H1 (cell line): ENCODE measurements around the gene POLR2A. TPM values are rescaled to one million over a fixed set of nuclear protein-coding genes. Genes with fewer than 3 reads are reported as not detected.
"Not testable (repeated sequence)": the region's sequence is repeated elsewhere in the genome, so short reads cannot be mapped to it uniquely, and the experiment has no call there.

ENCODE experiments used
- CTCF ChIA-PET: fragments of 300-600 bp; sonication (Branson Sonifier 250); formaldehyde crosslinking; loops from one replicate; lab custom pipeline; 2021; ENCODE audit not compliant: partially characterized antibody; lab: Charles Lee
- POLR2A ChIA-PET: fragments of 300-600 bp; sonication (Branson Sonifier 250); formaldehyde crosslinking; loops from one replicate; lab custom pipeline; 2021; ENCODE audit warnings: inconsistent platforms; ENCODE audit not compliant: partially characterized antibody; lab: Charles Lee
- DNase-seq, 2 experiments: peaks; one replicate each; pipeline versions ENCODE4 v3.0.0 to v3.0.0-alpha.2; 2010 to 2022; ENCODE audit warnings: low spot score in 2 of 2, low read depth in 1 of 2, mixed read lengths in 1 of 2
- FAIRE-seq: peaks from 2 replicates; lab custom pipeline; 2011; peaks lifted over from hg19 to GRCh38; lab: Jason Lieb, UNC
- H2AFZ ChIP-seq: 2 replicates; pipeline ENCODE4 v1.8.1; 2012; ENCODE audit warnings: low read length, inconsistent platforms
- H2AK5ac ChIP-seq: 2 replicates; pipeline ENCODE4 v1.6.1; 2013; ENCODE audit warnings: low read depth, low read length
- H2BK120ac ChIP-seq: replicated peaks from 2 replicates; pipeline ENCODE3; 2013; ENCODE audit warnings: low read depth, low read length, inconsistent platforms
- H2BK12ac ChIP-seq: 2 replicates; pipeline ENCODE4 v1.6.1; 2013; ENCODE audit warnings: low read depth, low read length
- H2BK15ac ChIP-seq: 2 replicates; pipeline ENCODE4 v1.6.1; 2013; ENCODE audit warnings: low read length
- H2BK20ac ChIP-seq: 2 replicates; pipeline ENCODE4 v1.6.1; 2013; ENCODE audit warnings: low read length
- H2BK5ac ChIP-seq: 2 replicates; pipeline ENCODE4 v1.6.1; 2013; ENCODE audit warnings: low read depth, low read length
- H3K14ac ChIP-seq: 2 replicates; pipeline ENCODE4 v1.6.1; 2013; ENCODE audit warnings: inconsistent platforms; ENCODE audit not compliant: insufficient read length
- H3K18ac ChIP-seq: 2 replicates; pipeline ENCODE4 v1.6.1; 2013; ENCODE audit warnings: low read length; ENCODE audit errors: extremely low read depth
- H3K23ac ChIP-seq: 2 replicates; pipeline ENCODE4 v1.6.1; 2013; ENCODE audit warnings: inconsistent platforms; ENCODE audit not compliant: insufficient read length
- H3K23me2 ChIP-seq: 2 replicates; pipeline ENCODE4 v1.6.1; 2013; ENCODE audit warnings: low read depth, low read length
- H3K27ac ChIP-seq: 2 replicates; pipeline ENCODE4 v1.6.1; 2011; ENCODE audit warnings: low read depth, low read length, inconsistent platforms
- H3K27me3 ChIP-seq, 4 experiments: replicated peaks in 1 of 4; 1 replicate in 1 of 4; 2 replicates in 3 of 4; pipeline versions ENCODE4 v1.6.1 to v1.8.1; 2011 to 2013; ENCODE audit warnings: low read length in 3 of 4, mild to moderate bottlenecking in 3 of 4, inconsistent platforms in 2 of 4, mixed read lengths in 2 of 4, moderate library complexity in 1 of 4; ENCODE audit not compliant: control insufficient read depth in 3 of 4, insufficient read depth in 3 of 4; ENCODE audit errors: extremely low read depth in 1 of 4
- H3K36me3 ChIP-seq, 4 experiments: 2 replicates each; pipeline versions ENCODE4 v1.6.1 to v1.8.1; 2011 to 2013; ENCODE audit warnings: mild to moderate bottlenecking in 4 of 4, low read length in 3 of 4, moderate library complexity in 2 of 4, control low read depth in 1 of 4, inconsistent platforms in 1 of 4; ENCODE audit not compliant: insufficient read depth in 4 of 4, control insufficient read depth in 2 of 4
- H3K4ac ChIP-seq: replicated peaks from 2 replicates; pipeline ENCODE3; 2013; ENCODE audit warnings: low read length, low read depth, mixed read lengths, inconsistent platforms; ENCODE audit not compliant: insufficient read length
- H3K4me1 ChIP-seq, 4 experiments: replicated peaks in 1 of 4; 1 replicate in 1 of 4; 2 replicates in 3 of 4; pipeline versions ENCODE4 v1.6.1 to v1.8.1; 2011 to 2013; ENCODE audit warnings: low read length in 3 of 4, inconsistent platforms in 2 of 4, mixed read lengths in 1 of 4; ENCODE audit not compliant: insufficient read depth in 4 of 4, control insufficient read depth in 3 of 4
- H3K4me2 ChIP-seq, 2 experiments: 2 replicates each; pipeline versions ENCODE4 v1.6.1 to v1.8.1; 2011 to 2013; ENCODE audit warnings: low read depth in 2 of 2, low read length in 2 of 2, control low read depth in 1 of 2, inconsistent platforms in 1 of 2, mild to moderate bottlenecking in 1 of 2; ENCODE audit not compliant: insufficient read depth in 1 of 2
- H3K4me3 ChIP-seq, 4 experiments: fragments of 200-600, 300-600 bp in 1 of 4; sonication (generic), shearing (Covaris generic), sonication (Bioruptor Twin) in 1 of 4; 2 replicates each; pipeline versions ENCODE4 v1.5.1 to v1.8.1; 2011 to 2016; ENCODE audit warnings: low read length in 4 of 4, low read depth in 3 of 4, control low read depth in 2 of 4, inconsistent platforms in 2 of 4, mild to moderate bottlenecking in 2 of 4, mixed read lengths in 1 of 4, moderate library complexity in 1 of 4; ENCODE audit not compliant: insufficient read depth in 2 of 4; ENCODE audit errors: extremely low read depth in 1 of 4
- H3K56ac ChIP-seq: replicated peaks from 2 replicates; pipeline ENCODE3; 2013; ENCODE audit warnings: low read depth, mild to moderate bottlenecking, mixed read lengths, low read length, inconsistent platforms; ENCODE audit not compliant: insufficient read length
- H3K79me1 ChIP-seq: 2 replicates; pipeline ENCODE4 v1.6.1; 2013; ENCODE audit warnings: low read depth, low read length, control low read depth
- H3K79me2 ChIP-seq, 2 experiments: 2 replicates each; pipeline versions ENCODE4 v1.6.1 to v1.8.1; 2012 to 2013; ENCODE audit warnings: low read length in 2 of 2, mild to moderate bottlenecking in 2 of 2, inconsistent platforms in 1 of 2; ENCODE audit not compliant: insufficient read depth in 2 of 2, control insufficient read depth in 1 of 2
- H3K9ac ChIP-seq, 4 experiments: replicated peaks in 1 of 4; 1 replicate in 1 of 4; 2 replicates in 3 of 4; pipeline versions ENCODE4 v1.6.1 to v1.8.1; 2011 to 2013; ENCODE audit warnings: low read depth in 3 of 4, low read length in 3 of 4, control low read depth in 2 of 4, mild to moderate bottlenecking in 2 of 4, moderate library complexity in 2 of 4, inconsistent platforms in 1 of 4; ENCODE audit errors: extremely low read depth in 1 of 4
- H3K9me3 ChIP-seq, 2 experiments: 2 replicates each; pipeline versions ENCODE4 v1.6.1 to v1.8.1; 2012 to 2013; ENCODE audit warnings: mild to moderate bottlenecking in 2 of 2, moderate library complexity in 2 of 2, control low read depth in 1 of 2, inconsistent platforms in 1 of 2, low read depth in 1 of 2, low read length in 1 of 2, mixed read lengths in 1 of 2; ENCODE audit not compliant: insufficient read depth in 2 of 2
- H4K20me1 ChIP-seq, 2 experiments: replicated peaks in 1 of 2; 2 replicates each; pipeline versions ENCODE3 to v1.8.1; 2011 to 2013; ENCODE audit warnings: inconsistent platforms in 2 of 2, low read length in 2 of 2, mild to moderate bottlenecking in 1 of 2; ENCODE audit not compliant: insufficient read depth in 2 of 2, control insufficient read depth in 1 of 2
- H4K5ac ChIP-seq: 2 replicates; pipeline ENCODE4 v1.6.1; 2013; ENCODE audit warnings: low read length, low read depth, mixed read lengths, inconsistent platforms; ENCODE audit not compliant: insufficient read length
- H4K8ac ChIP-seq: 2 replicates; pipeline ENCODE4 v1.8.0; 2013; ENCODE audit warnings: mild to moderate bottlenecking, moderate library complexity, low read length, inconsistent platforms; ENCODE audit not compliant: insufficient read depth; ENCODE audit errors: extremely low read depth
- H4K91ac ChIP-seq: replicated peaks from 2 replicates; pipeline ENCODE3; 2013; ENCODE audit warnings: low read length, mixed read lengths, inconsistent platforms; ENCODE audit not compliant: insufficient read length
- WGBS, 2 experiments: shearing (Covaris generic) in 1 of 2; methylation state at CpG; one replicate each; pipeline versions ENCODE4 v1.1.6 to v1.1.7; 2013 to 2015; ENCODE audit warnings: low lambda C conversion rate in 2 of 2, mixed read lengths in 2 of 2, inconsistent platforms in 1 of 2, low coverage in 1 of 2, missing lambda C conversion rate in 1 of 2; ENCODE audit not compliant: insufficient replicate concordance in 2 of 2, insufficient coverage in 1 of 2, insufficient read length in 1 of 2; ENCODE audit errors: extremely low coverage in 1 of 2, missing lambda C conversion rate in 1 of 2; 5-methylcytosine and 5-hydroxymethylcytosine counted together
- polyA plus RNA-seq, 7 experiments: library from polyadenylated mRNA; depleted of rRNA in 3 of 7; stranded (reverse) in 5 of 7; unstranded in 2 of 7; fragments of >200 nt in 5 of 7; fragments of 200-250 nt in 2 of 7; gene quantifications; 1 replicate in 5 of 7; 2 replicates in 1 of 7; 4 replicates in 1 of 7; pipeline versions ENCODE4 v1.2.1 to v1.2.3, GENCODE V29; 2011 to 2013; ENCODE audit warnings: missing spikeins in 2 of 7, mixed read lengths in 2 of 7
- total RNA-seq: library from RNA; stranded (reverse); fragmentation: NEBNext Ultra II Directional; extraction: Animal tissue kit (Norgen Biotek cat#: 25700); gene quantifications from 2 replicates; pipeline ENCODE4 v1.2.1, GENCODE V29; 2021

POLR2A gene
- total and polyA plus RNA-seq, 2 of the 8 experiments (the other 6 are each of a cell fraction or from before 2014, with no cell fraction given), result 26.8 to 150 TPM

GRCh38 chr17:7469843-7470242 lies 14.3 kb upstream of the POLR2A start:
- H2BK12ac ChIP-seq, H3K79me2 ChIP-seq, H2BK5ac ChIP-seq, H3K79me1 ChIP-seq, H3K18ac ChIP-seq, H3K27me3 ChIP-seq, H4K5ac ChIP-seq, H3K9me3 ChIP-seq, H2BK20ac ChIP-seq, FAIRE-seq, H3K27ac ChIP-seq, H3K9ac ChIP-seq, H3K4me2 ChIP-seq, H2BK120ac ChIP-seq, H3K56ac ChIP-seq, H3K14ac ChIP-seq, H3K23ac ChIP-seq, H3K23me2 ChIP-seq, H3K36me3 ChIP-seq, DNase-seq, H4K91ac ChIP-seq, H2BK15ac ChIP-seq, H4K8ac ChIP-seq, H3K4ac ChIP-seq, H3K4me1 ChIP-seq, H2AK5ac ChIP-seq, H3K4me3 ChIP-seq, H2AFZ ChIP-seq, H4K20me1 ChIP-seq: not testable (repeated sequence)
- ChIA-PET CTCF (interaction anchor here (2.1 kb wide), 1 partner anchor 91 kb away, joined by 6 read pairs; no protein-coding TSS in a partner anchor), POLR2A (interaction anchor here (1.2 to 13.8 kb wide), 5 partner anchors 9 to 62 kb away, joined by 3 to 200 read pairs (median 6); partner anchors contain the start of genes NLGN2, POLR2A, SLC35G6 and ZBTB4)
- 93% methylated on average over 12 of the region's 12 CpGs; no CpG with 5 or more reads in 1 of the 2 experiments for WGBS, 2 experiments

- not testable (repeated sequence) for H3K23me2 ChIP-seq, H4K5ac ChIP-seq, H3K23ac ChIP-seq, H3K4me1 ChIP-seq, H2BK15ac ChIP-seq, H3K4me3 ChIP-seq, H3K79me1 ChIP-seq, H4K20me1 ChIP-seq, H3K14ac ChIP-seq, H3K4ac ChIP-seq, H3K4me2 ChIP-seq, H2AK5ac ChIP-seq, H2BK120ac ChIP-seq, H3K27ac ChIP-seq, H4K91ac ChIP-seq, H3K27me3 ChIP-seq, H3K56ac ChIP-seq, H3K79me2 ChIP-seq, FAIRE-seq, H3K36me3 ChIP-seq, H4K8ac ChIP-seq, DNase-seq, H3K9me3 ChIP-seq, H3K18ac ChIP-seq, H2BK20ac ChIP-seq, H2AFZ ChIP-seq, H2BK12ac ChIP-seq, H3K9ac ChIP-seq
- CTCF ChIA-PET, result interaction anchor here (1.0 to 2.1 kb wide), 2 partner anchors 44 to 90 kb away, joined by 3 to 6 read pairs; no protein-coding TSS in a partner anchor
- WGBS, 2 experiments, result 93% methylated on average over 8 of the region's 8 CpGs; no CpG with 5 or more reads in 1 of the 2 experiments
- POLR2A ChIA-PET, result interaction anchor here (1.2 to 13.8 kb wide), 7 partner anchors 8 to 141 kb away, joined by 3 to 200 read pairs (median 6); partner anchors contain the start of genes NLGN2, POLR2A, SLC35G6 and ZBTB4
- H2BK5ac ChIP-seq, result 0 out of 2 replicates have a peak overlapping the region, but pooled peaks have one; percentile 12
Observed at GRCh38 chr17:7470457-7470973, 13.7 kb upstream of the POLR2A start.
